SK-N-SH treated with all-trans-retinoic acid at 6 μM for 48 hours (cell line): ENCODE results near the gene SNX9.

Experiments used
- ATAC-seq: fragments of 200-7000 bp; cut with Tn5 transposase; 3 replicates; pipeline ENCODE4 v1.9.1; 2020; ENCODE audit warnings: mild to moderate bottlenecking, moderate library complexity
- ARNTL ChIP-seq: fragments of 450-650 bp; formaldehyde crosslinking; IDR thresholded peaks from 2 replicates; pipeline ENCODE4 v1.5.0; 2020; ENCODE audit warnings: low read depth, mild to moderate bottlenecking, moderate library complexity, borderline replicate concordance
- BACH2 ChIP-seq: fragments of 250-450 bp; sonication (Bioruptor Pico); IDR thresholded peaks from 2 replicates; pipeline ENCODE4 v1.9.0; 2021; ENCODE audit warnings: mild to moderate bottlenecking, borderline replicate concordance
- CSDC2 ChIP-seq: fragments of 250-450 bp; sonication (Bioruptor Pico); IDR thresholded peaks from 2 replicates; pipeline ENCODE4 v1.5.0; 2020; ENCODE audit warnings: mild to moderate bottlenecking, moderate library complexity
- ESRRG ChIP-seq: fragments of 250-450 bp; sonication (Bioruptor Pico); IDR thresholded peaks from 2 replicates; pipeline ENCODE4 v1.6.1; 2021; ENCODE audit warnings: mild to moderate bottlenecking
- GLIS3 ChIP-seq: fragments of 250-450 bp; sonication (Bioruptor Pico); IDR thresholded peaks from 2 replicates; pipeline ENCODE4 v1.5.0; 2020; ENCODE audit warnings: mild to moderate bottlenecking, moderate library complexity
- ISL1 ChIP-seq: fragments of 250-450 bp; sonication (Bioruptor Pico); IDR thresholded peaks from 2 replicates; pipeline ENCODE4 v2.1.2; 2022; ENCODE audit warnings: mild to moderate bottlenecking, moderate library complexity
- OSR1 ChIP-seq: fragments of 250-450 bp; sonication (Bioruptor Pico); IDR thresholded peaks from 2 replicates; pipeline ENCODE4 v1.8.0; 2022; ENCODE audit warnings: moderate library complexity, mild to moderate bottlenecking, inconsistent platforms
- PPARA ChIP-seq: fragments of 250-450 bp; sonication (Bioruptor Pico); IDR thresholded peaks from 2 replicates; pipeline ENCODE4 v1.5.0; 2020; ENCODE audit warnings: mild to moderate bottlenecking, borderline replicate concordance
- RARB ChIP-seq: fragments of 250-450 bp; sonication (Bioruptor Pico); IDR thresholded peaks from 2 replicates; pipeline ENCODE4 v1.8.0; 2021; ENCODE audit warnings: mild to moderate bottlenecking, moderate library complexity
- SNAI2 ChIP-seq: fragments of 250-450 bp; sonication (Bioruptor Pico); IDR thresholded peaks from 2 replicates; pipeline ENCODE4 v1.5.0; 2020; ENCODE audit warnings: mild to moderate bottlenecking, moderate library complexity
- TCF4 ChIP-seq: fragments of 250-450 bp; sonication (Bioruptor Pico); IDR thresholded peaks from 2 replicates; pipeline ENCODE4 v1.8.0; 2021; ENCODE audit warnings: mild to moderate bottlenecking, moderate library complexity, borderline replicate concordance
- TOX ChIP-seq: fragments of 250-450 bp; sonication (Bioruptor Pico); IDR thresholded peaks from 2 replicates; pipeline ENCODE4 v1.8.0; 2021; ENCODE audit warnings: mild to moderate bottlenecking, moderate library complexity, borderline replicate concordance
- ZFP3 ChIP-seq: fragments of 250-450 bp; sonication (Bioruptor Pico); IDR thresholded peaks from 2 replicates; pipeline ENCODE4 v1.5.0; 2020; ENCODE audit warnings: mild to moderate bottlenecking, moderate library complexity
- ZFP30 ChIP-seq: fragments of 450-650 bp; formaldehyde crosslinking; IDR thresholded peaks from 2 replicates; pipeline ENCODE4 v1.5.0; 2022; ENCODE audit warnings: mild to moderate bottlenecking, moderate library complexity
- ZNF565 ChIP-seq: fragments of 450-650 bp; formaldehyde crosslinking; conservative IDR thresholded peaks from 2 replicates; pipeline ENCODE4 v1.5.0; 2020; ENCODE audit warnings: low read depth, mild to moderate bottlenecking, moderate library complexity
- ZNF70 ChIP-seq: fragments of 450-650 bp; formaldehyde crosslinking; IDR thresholded peaks from 2 replicates; pipeline ENCODE4 v1.5.0; 2020; ENCODE audit warnings: mild to moderate bottlenecking, moderate library complexity
- ZNF8 ChIP-seq: fragments of 450-650 bp; formaldehyde crosslinking; IDR thresholded peaks from 2 replicates; pipeline ENCODE4 v1.5.0; 2020; ENCODE audit warnings: mild to moderate bottlenecking, moderate library complexity
- TF ChIP-seq, protein P1 (sequence below): fragments of 250-450 bp; sonication (Bioruptor Pico); IDR thresholded peaks from 2 replicates; pipeline ENCODE4 v1.5.0; 2020; ENCODE audit warnings: mild to moderate bottlenecking, moderate library complexity
- TF ChIP-seq, protein P2 (sequence below): fragments of 250-450 bp; sonication (Bioruptor Pico); IDR thresholded peaks from 2 replicates; pipeline ENCODE4 v1.5.1; 2021; ENCODE audit warnings: mild to moderate bottlenecking, moderate library complexity
- TF ChIP-seq, protein P3 (sequence below): fragments of 250-450 bp; sonication (Bioruptor Pico); IDR thresholded peaks from 2 replicates; pipeline ENCODE4 v1.8.0; 2020; ENCODE audit warnings: mild to moderate bottlenecking, moderate library complexity, borderline replicate concordance
- TF ChIP-seq, protein P4 (sequence below): fragments of 250-450 bp; sonication (Bioruptor Pico); IDR thresholded peaks from 2 replicates; pipeline ENCODE4 v1.8.0; 2021; ENCODE audit warnings: low read depth, mild to moderate bottlenecking, moderate library complexity, borderline replicate concordance

The SNX9 gene

DNA sequence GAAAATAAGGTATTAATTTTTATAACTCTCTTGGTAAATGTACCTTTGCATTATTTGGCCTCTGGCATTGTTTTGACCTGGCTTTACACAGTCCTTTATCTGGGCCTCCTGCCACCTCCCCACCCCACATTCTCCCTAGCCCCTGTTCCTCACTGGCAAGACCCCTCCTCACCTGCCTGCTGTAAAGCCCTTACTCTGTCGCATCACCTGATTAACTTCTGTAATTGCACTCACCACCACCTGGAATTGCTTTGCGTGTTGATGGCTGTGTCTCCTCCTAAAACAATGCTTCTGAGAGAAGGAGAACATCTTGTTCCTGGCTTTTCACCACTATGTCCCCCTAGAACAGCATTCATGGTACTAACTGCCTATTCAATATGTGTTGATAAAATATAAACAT lies 24.8 kb downstream of the SNX9 start:
- TF ChIP-seq ZNF8 (CRISPR knock-in tag) (no peak), SNAI2 (CRISPR knock-in tag) (no peak), ZFP30 (CRISPR knock-in tag) (no peak), RARB (CRISPR knock-in tag) (no peak), ISL1 (CRISPR knock-in tag) (no peak), OSR1 (CRISPR knock-in tag) (no peak), GLIS3 (CRISPR knock-in tag) (no peak), BACH2 (CRISPR knock-in tag) (no peak), ZNF565 (CRISPR knock-in tag) (no peak), ZNF70 (no peak), TCF4 (CRISPR knock-in tag) (no peak), TOX (CRISPR knock-in tag) (no peak), ARNTL (no peak), ESRRG (CRISPR knock-in tag) (no peak), CSDC2 (CRISPR knock-in tag) (no peak)
- TF ChIP-seq, protein P1, sequence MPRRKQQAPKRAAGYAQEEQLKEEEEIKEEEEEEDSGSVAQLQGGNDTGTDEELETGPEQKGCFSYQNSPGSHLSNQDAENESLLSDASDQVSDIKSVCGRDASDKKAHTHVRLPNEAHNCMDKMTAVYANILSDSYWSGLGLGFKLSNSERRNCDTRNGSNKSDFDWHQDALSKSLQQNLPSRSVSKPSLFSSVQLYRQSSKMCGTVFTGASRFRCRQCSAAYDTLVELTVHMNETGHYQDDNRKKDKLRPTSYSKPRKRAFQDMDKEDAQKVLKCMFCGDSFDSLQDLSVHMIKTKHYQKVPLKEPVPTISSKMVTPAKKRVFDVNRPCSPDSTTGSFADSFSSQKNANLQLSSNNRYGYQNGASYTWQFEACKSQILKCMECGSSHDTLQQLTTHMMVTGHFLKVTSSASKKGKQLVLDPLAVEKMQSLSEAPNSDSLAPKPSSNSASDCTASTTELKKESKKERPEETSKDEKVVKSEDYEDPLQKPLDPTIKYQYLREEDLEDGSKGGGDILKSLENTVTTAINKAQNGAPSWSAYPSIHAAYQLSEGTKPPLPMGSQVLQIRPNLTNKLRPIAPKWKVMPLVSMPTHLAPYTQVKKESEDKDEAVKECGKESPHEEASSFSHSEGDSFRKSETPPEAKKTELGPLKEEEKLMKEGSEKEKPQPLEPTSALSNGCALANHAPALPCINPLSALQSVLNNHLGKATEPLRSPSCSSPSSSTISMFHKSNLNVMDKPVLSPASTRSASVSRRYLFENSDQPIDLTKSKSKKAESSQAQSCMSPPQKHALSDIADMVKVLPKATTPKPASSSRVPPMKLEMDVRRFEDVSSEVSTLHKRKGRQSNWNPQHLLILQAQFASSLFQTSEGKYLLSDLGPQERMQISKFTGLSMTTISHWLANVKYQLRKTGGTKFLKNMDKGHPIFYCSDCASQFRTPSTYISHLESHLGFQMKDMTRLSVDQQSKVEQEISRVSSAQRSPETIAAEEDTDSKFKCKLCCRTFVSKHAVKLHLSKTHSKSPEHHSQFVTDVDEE (CRISPR knock-in tag) = no peak
- TF ChIP-seq, protein P2, sequence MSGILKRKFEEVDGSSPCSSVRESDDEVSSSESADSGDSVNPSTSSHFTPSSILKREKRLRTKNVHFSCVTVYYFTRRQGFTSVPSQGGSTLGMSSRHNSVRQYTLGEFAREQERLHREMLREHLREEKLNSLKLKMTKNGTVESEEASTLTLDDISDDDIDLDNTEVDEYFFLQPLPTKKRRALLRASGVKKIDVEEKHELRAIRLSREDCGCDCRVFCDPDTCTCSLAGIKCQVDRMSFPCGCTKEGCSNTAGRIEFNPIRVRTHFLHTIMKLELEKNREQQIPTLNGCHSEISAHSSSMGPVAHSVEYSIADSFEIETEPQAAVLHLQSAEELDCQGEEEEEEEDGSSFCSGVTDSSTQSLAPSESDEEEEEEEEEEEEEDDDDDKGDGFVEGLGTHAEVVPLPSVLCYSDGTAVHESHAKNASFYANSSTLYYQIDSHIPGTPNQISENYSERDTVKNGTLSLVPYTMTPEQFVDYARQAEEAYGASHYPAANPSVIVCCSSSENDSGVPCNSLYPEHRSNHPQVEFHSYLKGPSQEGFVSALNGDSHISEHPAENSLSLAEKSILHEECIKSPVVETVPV (CRISPR knock-in tag) = no peak
- TF ChIP-seq, protein P3, sequence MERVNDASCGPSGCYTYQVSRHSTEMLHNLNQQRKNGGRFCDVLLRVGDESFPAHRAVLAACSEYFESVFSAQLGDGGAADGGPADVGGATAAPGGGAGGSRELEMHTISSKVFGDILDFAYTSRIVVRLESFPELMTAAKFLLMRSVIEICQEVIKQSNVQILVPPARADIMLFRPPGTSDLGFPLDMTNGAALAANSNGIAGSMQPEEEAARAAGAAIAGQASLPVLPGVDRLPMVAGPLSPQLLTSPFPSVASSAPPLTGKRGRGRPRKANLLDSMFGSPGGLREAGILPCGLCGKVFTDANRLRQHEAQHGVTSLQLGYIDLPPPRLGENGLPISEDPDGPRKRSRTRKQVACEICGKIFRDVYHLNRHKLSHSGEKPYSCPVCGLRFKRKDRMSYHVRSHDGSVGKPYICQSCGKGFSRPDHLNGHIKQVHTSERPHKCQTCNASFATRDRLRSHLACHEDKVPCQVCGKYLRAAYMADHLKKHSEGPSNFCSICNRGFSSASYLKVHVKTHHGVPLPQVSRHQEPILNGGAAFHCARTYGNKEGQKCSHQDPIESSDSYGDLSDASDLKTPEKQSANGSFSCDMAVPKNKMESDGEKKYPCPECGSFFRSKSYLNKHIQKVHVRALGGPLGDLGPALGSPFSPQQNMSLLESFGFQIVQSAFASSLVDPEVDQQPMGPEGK = no peak
- TF ChIP-seq, all 23 proteins: peak for 0
- no peak for ATAC-seq

DNA sequence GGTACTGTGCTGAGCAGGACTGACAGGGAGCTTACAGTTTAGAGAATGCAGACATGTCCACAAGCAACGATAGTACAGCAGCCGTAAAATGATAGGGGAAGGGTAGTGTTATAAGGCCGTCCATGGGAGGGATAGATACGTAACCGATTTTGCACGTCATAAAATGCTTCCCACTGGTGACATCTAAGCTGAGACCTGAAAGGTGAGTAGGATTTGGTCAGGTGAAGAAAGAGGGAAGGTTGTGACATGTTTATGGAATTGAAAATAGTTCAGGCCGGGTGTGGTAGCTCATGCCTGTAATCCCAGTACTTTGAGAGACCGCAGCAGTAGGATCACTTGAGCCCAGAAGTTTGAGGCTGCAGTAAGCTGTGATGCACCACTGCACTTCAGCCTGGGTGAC lies 25.6 kb downstream of the SNX9 start:
- no peak for ATAC-seq
- TF ChIP-seq, protein P1 (CRISPR knock-in tag) = no peak
- TF ChIP-seq ARNTL (no peak), TCF4 (CRISPR knock-in tag) (no peak)

DNA sequence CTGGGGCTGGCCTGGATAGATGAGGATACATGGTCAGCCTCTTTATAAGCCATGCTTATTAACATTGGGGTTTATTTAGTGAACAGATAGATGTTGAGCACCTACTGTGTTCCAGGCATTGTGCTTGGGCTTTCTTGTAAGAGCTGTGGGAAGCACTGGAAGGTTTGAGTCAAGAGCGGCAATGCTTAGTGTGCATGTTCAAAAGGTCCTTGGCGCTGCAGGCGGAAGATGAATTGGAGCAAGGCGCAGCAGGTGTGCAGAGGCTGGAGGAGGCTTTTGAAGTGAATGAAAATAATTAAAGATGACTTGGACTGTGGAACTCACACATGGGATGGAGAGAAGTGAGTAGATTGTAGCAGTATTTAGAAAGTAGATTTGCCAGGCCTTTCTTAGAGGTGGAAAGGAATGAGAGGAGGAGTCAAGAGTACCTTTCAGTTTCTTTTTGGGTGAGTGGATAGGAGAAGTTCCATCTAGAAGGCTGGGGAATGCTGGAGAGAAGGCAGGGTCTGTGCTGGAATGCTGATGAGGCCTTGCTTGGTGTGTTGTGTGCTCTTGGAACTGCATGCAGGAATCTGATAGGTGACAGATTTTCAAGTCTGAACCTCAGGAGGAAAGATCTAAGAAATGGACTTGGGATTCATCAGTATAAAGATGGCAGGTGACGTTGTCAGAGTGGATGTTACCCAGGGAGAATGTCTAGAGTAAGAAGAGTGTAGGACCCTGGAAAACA lies 26.4 kb downstream of the SNX9 start:
- ATAC-seq = peak; percentile 28; the same call in 2 of the 3 replicates
- TF ChIP-seq PPARA = no peak
- no peak for TF ChIP-seq TOX (CRISPR knock-in tag)
- no peak for TF ChIP-seq ZNF8 (CRISPR knock-in tag)
- TF ChIP-seq, protein P4, sequence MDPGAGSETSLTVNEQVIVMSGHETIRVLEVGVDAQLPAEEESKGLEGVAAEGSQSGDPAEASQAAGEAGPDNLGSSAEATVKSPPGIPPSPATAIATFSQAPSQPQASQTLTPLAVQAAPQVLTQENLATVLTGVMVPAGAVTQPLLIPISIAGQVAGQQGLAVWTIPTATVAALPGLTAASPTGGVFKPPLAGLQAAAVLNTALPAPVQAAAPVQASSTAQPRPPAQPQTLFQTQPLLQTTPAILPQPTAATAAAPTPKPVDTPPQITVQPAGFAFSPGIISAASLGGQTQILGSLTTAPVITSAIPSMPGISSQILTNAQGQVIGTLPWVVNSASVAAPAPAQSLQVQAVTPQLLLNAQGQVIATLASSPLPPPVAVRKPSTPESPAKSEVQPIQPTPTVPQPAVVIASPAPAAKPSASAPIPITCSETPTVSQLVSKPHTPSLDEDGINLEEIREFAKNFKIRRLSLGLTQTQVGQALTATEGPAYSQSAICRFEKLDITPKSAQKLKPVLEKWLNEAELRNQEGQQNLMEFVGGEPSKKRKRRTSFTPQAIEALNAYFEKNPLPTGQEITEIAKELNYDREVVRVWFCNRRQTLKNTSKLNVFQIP (CRISPR knock-in tag) = no peak
- no peak for TF ChIP-seq RARB (CRISPR knock-in tag)
- TF ChIP-seq ZFP3 (CRISPR knock-in tag) = no peak
- TF ChIP-seq, protein P1 (CRISPR knock-in tag) = no peak
- TF ChIP-seq TCF4 (CRISPR knock-in tag) = no peak
- TF ChIP-seq, all 23 proteins: peak for 0
